Upper lobe of left lung (tissue), 4 donors: ENCODE data around the gene SVOP.

Experiments used
- POLR2A ChIP-seq, 4 donors: fragments of 450-650 bp; IDR thresholded peaks; one replicate each; pipeline ENCODE4 v1.5.1; 2016 to 2017; ENCODE audit warnings: antibody characterized with exemption in 4 of 4, mild to moderate bottlenecking in 2 of 4
- POLR2AphosphoS5 ChIP-seq, 2 donors: sonication (generic); formaldehyde crosslinking; IDR thresholded peaks; one replicate each; pipeline ENCODE4 v1.5.1; 2017; ENCODE audit warnings: antibody characterized with exemption in 2 of 2
- TF ChIP-seq, protein P1 (sequence below), 6 experiments: fragments of 450-650 bp in 4 of 6; fragments of 200-600 bp in 2 of 6; sonication (generic) in 2 of 6; IDR thresholded peaks; one replicate each; pipeline ENCODE4 v1.5.1; 2016 to 2019; ENCODE audit warnings: antibody characterized with exemption in 6 of 6

DNA sequence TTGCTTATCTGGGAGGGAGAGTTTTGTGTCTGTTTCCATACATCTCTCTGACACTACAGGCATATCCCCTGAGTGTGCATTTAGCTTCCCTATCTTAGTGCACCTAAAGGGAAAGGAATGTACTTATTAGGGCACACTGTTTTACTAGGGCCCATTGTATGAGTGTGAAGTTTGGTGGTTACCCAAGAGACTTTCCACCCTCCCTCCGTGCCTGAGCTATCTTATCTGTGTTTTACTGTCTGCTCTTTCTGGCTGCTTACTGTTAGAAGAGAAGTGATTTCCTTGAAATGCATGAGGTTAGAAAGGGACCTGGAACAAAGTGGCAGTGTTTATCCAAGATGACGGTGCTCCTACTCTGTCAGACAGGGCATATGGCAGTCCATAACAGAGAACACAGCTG, 8.5 kb upstream of the SVOP start:
- TF ChIP-seq, protein P1, sequence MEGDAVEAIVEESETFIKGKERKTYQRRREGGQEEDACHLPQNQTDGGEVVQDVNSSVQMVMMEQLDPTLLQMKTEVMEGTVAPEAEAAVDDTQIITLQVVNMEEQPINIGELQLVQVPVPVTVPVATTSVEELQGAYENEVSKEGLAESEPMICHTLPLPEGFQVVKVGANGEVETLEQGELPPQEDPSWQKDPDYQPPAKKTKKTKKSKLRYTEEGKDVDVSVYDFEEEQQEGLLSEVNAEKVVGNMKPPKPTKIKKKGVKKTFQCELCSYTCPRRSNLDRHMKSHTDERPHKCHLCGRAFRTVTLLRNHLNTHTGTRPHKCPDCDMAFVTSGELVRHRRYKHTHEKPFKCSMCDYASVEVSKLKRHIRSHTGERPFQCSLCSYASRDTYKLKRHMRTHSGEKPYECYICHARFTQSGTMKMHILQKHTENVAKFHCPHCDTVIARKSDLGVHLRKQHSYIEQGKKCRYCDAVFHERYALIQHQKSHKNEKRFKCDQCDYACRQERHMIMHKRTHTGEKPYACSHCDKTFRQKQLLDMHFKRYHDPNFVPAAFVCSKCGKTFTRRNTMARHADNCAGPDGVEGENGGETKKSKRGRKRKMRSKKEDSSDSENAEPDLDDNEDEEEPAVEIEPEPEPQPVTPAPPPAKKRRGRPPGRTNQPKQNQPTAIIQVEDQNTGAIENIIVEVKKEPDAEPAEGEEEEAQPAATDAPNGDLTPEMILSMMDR (IDR thresholded peaks at IDR 0.05) = no peak
- TF ChIP-seq POLR2AphosphoS5 (IDR thresholded peaks at IDR 0.05) (no peak), POLR2A (IDR thresholded peaks at IDR 0.05) (no peak)
